Caco-2 (cell line): ENCODE data around the gene DHRS9. TPM values are rescaled to one million over a fixed set of nuclear protein-coding genes. Genes with fewer than 3 reads are reported as not detected.

Source experiments
- BruUV-seq: library from RNA; stranded (reverse); fragments of 400-500 nt; replicated peaks from 2 replicates; lab custom pipeline; 2021; lab: Mats Ljungman, UMichigan
- CTCF ChIA-PET: fragments of 300-600 bp; sonication (Branson Sonifier 250); formaldehyde crosslinking; loops from one replicate; lab custom pipeline; 2022; ENCODE audit warnings: antibody characterized with exemption; lab: Charles Lee
- POLR2A ChIA-PET: fragments of 300-600 bp; sonication (Branson Sonifier 250); formaldehyde crosslinking; loops from one replicate; lab custom pipeline; 2022; ENCODE audit warnings: antibody characterized with exemption; lab: Charles Lee
- DNase-seq, 2 experiments: peaks; one replicate each; pipeline versions ENCODE4 v3.0.0 to v3.0.0-alpha.2; 2020 to 2022
- H3K27me3 ChIP-seq: replicated peaks from 2 replicates; pipeline ENCODE4 v1.6.0; 2011; ENCODE audit warnings: low read length; ENCODE audit not compliant: control insufficient read depth, insufficient read depth
- H3K36me3 ChIP-seq: 2 replicates; pipeline ENCODE4 v1.5.1; 2011; ENCODE audit warnings: low read length; ENCODE audit not compliant: control insufficient read depth, insufficient read depth
- H3K4me1 ChIP-seq: fragments of 250-450 bp; sonication (Bioruptor Pico); 2 replicates; pipeline ENCODE4 v1.5.1; 2020; ENCODE audit warnings: mild to moderate bottlenecking
- H3K4me3 ChIP-seq: 2 replicates; pipeline ENCODE4 v1.5.1; 2011; ENCODE audit warnings: low read depth, mild to moderate bottlenecking, control low read depth, low read length
- H3K9me3 ChIP-seq: fragments of 250-450 bp; sonication (Bioruptor Pico); 2 replicates; pipeline ENCODE4 v1.5.1; 2020; ENCODE audit warnings: mild to moderate bottlenecking, moderate library complexity
- H3K27ac Mint-ChIP-seq: one replicate; pipeline ENCODE4 v1.8.0; 2022; ENCODE audit warnings: mixed read lengths; ENCODE audit not compliant: unreplicated experiment
- H3K27me3 Mint-ChIP-seq: one replicate; pipeline ENCODE4 v1.8.0; 2022; ENCODE audit warnings: mixed read lengths; ENCODE audit not compliant: insufficient read depth, unreplicated experiment
- H3K36me3 Mint-ChIP-seq: one replicate; pipeline ENCODE4 v1.8.0; 2022; ENCODE audit warnings: mild to moderate bottlenecking, mixed read lengths; ENCODE audit not compliant: insufficient read depth, unreplicated experiment
- H3K4me1 Mint-ChIP-seq: one replicate; pipeline ENCODE4 v1.8.0; 2022; ENCODE audit warnings: low read depth, mixed read lengths; ENCODE audit not compliant: unreplicated experiment
- H3K4me3 Mint-ChIP-seq: one replicate; pipeline ENCODE4 v1.8.0; 2022; ENCODE audit warnings: mild to moderate bottlenecking, moderate library complexity, mixed read lengths; ENCODE audit not compliant: unreplicated experiment
- H3K9me3 Mint-ChIP-seq: one replicate; pipeline ENCODE4 v1.8.0; 2022; ENCODE audit warnings: mixed read lengths; ENCODE audit not compliant: unreplicated experiment
- intact Hi-C: fragments of 100-400 bp; cut with micrococcal nuclease; formaldehyde crosslinking; loops from one replicate; pipeline ENCODE4 v1.10.0; 2022; ENCODE audit not compliant: unreplicated experiment
- total RNA-seq: library from RNA; stranded (reverse); gene quantifications from 2 replicates; pipeline ENCODE4 v1.2.3, GENCODE V29; 2022
- TF ChIP-seq, protein P1 (sequence below), 2 experiments: fragments of 200-600 bp in 1 of 2; IDR thresholded peaks; 1 replicate in 1 of 2; 2 replicates in 1 of 2; pipeline versions ENCODE4 v1.5.1 to v1.8.0; 2011 to 2022; ENCODE audit warnings: antibody characterized with exemption in 1 of 2, control low read depth in 1 of 2, inconsistent platforms in 1 of 2, low read depth in 1 of 2, low read length in 1 of 2, mild to moderate bottlenecking in 1 of 2, moderate library complexity in 1 of 2; ENCODE audit not compliant: insufficient read depth in 1 of 2, severe bottlenecking in 1 of 2, unreplicated experiment in 1 of 2

Gene DHRS9
- total RNA-seq, 1 experiment from 2014 or later, result not detected

DNA sequence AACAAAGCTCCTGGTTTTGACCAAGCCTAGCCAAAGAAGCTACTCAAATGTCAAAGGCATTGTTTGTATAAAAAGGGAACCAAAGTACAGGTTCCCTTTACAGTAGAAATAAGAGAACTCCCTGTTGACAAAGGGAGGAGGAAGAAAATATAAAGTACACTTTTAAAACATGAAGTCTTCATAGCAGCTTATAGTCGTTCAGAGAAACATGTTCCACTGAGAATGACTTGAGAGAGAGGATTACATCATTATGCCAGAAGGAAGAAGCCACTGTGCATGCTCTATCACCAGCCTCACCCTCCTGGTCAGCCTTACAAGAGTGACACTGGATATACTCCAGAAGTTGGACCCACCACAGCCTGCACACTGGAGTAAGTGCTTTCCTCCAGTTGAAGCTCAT lies 2.5 kb upstream of the DHRS9 start:
- CTCF ChIA-PET, result no interaction called here
- BruUV-seq, result no TSS peak
- Mint-ChIP-seq H3K4me3 (no peak overlapping the region), H3K36me3 (no peaks in the 10 kb centered on the region), H3K27ac (no peak overlapping the region), H3K9me3 (no peaks in the 10 kb centered on the region), H3K4me1 (peaks cover 9% of the 10 kb centered on the region), H3K27me3 (no peaks in the 10 kb centered on the region)
- TF ChIP-seq, protein P1, sequence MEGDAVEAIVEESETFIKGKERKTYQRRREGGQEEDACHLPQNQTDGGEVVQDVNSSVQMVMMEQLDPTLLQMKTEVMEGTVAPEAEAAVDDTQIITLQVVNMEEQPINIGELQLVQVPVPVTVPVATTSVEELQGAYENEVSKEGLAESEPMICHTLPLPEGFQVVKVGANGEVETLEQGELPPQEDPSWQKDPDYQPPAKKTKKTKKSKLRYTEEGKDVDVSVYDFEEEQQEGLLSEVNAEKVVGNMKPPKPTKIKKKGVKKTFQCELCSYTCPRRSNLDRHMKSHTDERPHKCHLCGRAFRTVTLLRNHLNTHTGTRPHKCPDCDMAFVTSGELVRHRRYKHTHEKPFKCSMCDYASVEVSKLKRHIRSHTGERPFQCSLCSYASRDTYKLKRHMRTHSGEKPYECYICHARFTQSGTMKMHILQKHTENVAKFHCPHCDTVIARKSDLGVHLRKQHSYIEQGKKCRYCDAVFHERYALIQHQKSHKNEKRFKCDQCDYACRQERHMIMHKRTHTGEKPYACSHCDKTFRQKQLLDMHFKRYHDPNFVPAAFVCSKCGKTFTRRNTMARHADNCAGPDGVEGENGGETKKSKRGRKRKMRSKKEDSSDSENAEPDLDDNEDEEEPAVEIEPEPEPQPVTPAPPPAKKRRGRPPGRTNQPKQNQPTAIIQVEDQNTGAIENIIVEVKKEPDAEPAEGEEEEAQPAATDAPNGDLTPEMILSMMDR (IDR thresholded peaks at IDR 0.05; ENCODE audit: insufficient read depth in 1 of 2, low read depth in 1 of 2, low read length in 1 of 2, severe bottlenecking in 1 of 2, unreplicated experiment in 1 of 2), result no peak
- Histone ChIP-seq H3K36me3 (no peaks in the 10 kb centered on the region), H3K27me3 (no peaks in the 10 kb centered on the region), H3K9me3 (no peaks in the 10 kb centered on the region), H3K4me1 (no peaks in the 10 kb centered on the region), H3K4me3 (no peak overlapping the region)
- intact Hi-C loops, result no loop called here
- no peak for DNase-seq
- POLR2A ChIA-PET, result no interaction called here

GRCh38 chr2:169069833-169070232 lies 470 bp downstream of the DHRS9 start:
- no peak overlapping the region for H3K4me3 ChIP-seq
- Mint-ChIP-seq H3K36me3 (no peaks in the 10 kb centered on the region), H3K27me3 (no peaks in the 10 kb centered on the region), H3K4me3 (no peak overlapping the region), H3K4me1 (peaks cover 9% of the 10 kb centered on the region), H3K9me3 (no peaks in the 10 kb centered on the region), H3K27ac (no peak overlapping the region)
- DNase-seq, result no peak
- ChIA-PET POLR2A (no interaction called here), CTCF (no interaction called here)
- no TSS peak for BruUV-seq
- H3K9me3 ChIP-seq, result no peaks in the 10 kb centered on the region
- no peaks in the 10 kb centered on the region for H3K27me3 ChIP-seq
- TF ChIP-seq, protein P1 (IDR thresholded peaks at IDR 0.05; ENCODE audit: insufficient read depth in 1 of 2, low read depth in 1 of 2, low read length in 1 of 2, severe bottlenecking in 1 of 2, unreplicated experiment in 1 of 2), result no peak
- no peaks in the 10 kb centered on the region for H3K4me1 ChIP-seq
- no peaks in the 10 kb centered on the region for H3K36me3 ChIP-seq
- intact Hi-C loops, result no loop called here

- H3K4me1 Mint-ChIP-seq, result peaks cover 9% of the 10 kb centered on the region
- ChIA-PET POLR2A (no interaction called here), CTCF (no interaction called here)
- intact Hi-C loops, result no loop called here
- H3K4me3 ChIP-seq, result no peak overlapping the region
- H3K9me3 ChIP-seq, result no peaks in the 10 kb centered on the region
- no peaks in the 10 kb centered on the region for H3K36me3 Mint-ChIP-seq
- no peaks in the 10 kb centered on the region for H3K4me1 ChIP-seq
- no peaks in the 10 kb centered on the region for H3K9me3 Mint-ChIP-seq
- H3K27me3 Mint-ChIP-seq, result peaks cover 6% of the 10 kb centered on the region
- TF ChIP-seq, protein P1 (IDR thresholded peaks at IDR 0.05; ENCODE audit: insufficient read depth in 1 of 2, low read depth in 1 of 2, low read length in 1 of 2, severe bottlenecking in 1 of 2, unreplicated experiment in 1 of 2), result no peak
- no peak for DNase-seq
- H3K4me3 Mint-ChIP-seq, result no peak overlapping the region
- H3K27ac Mint-ChIP-seq, result no peak overlapping the region
- H3K27me3 ChIP-seq, result no peaks in the 10 kb centered on the region
- no peaks in the 10 kb centered on the region for H3K36me3 ChIP-seq
- no TSS peak for BruUV-seq
These were observed 2.1 kb downstream of the DHRS9 start for GRCh38 chr2:169071455-169071854.
